HEK293 (cell line): ENCODE results near the gene YWHAE.

Source experiments
- CTCF ChIA-PET: fragments of 350-600 bp; formaldehyde crosslinking; extraction: SDS; loops from one replicate; lab custom pipeline; 2021; ENCODE audit warnings: antibody characterized with exemption; lab: Yijun Ruan, JAX
- POLR2A ChIA-PET: fragments of 300-600 bp; formaldehyde crosslinking; extraction: SDS; loops from one replicate; lab custom pipeline; 2020; ENCODE audit warnings: antibody characterized with exemption, inconsistent platforms; lab: Yijun Ruan, JAX
- H3K27ac ChIP-seq: fragments of 200-500 bp; sonication (Bioruptor generic); 2 replicates; pipeline ENCODE4 v1.5.1; 2014; ENCODE audit warnings: low read depth, low read length, control low read depth, inconsistent platforms; ENCODE audit errors: extremely low read depth
- H3K36me3 ChIP-seq, 2 experiments: fragments of 200-500 bp in 1 of 2; sonication (Bioruptor generic) in 1 of 2; 1 replicate in 1 of 2; 2 replicates in 1 of 2; pipeline ENCODE4 v1.5.1; 2014 to 2017; ENCODE audit warnings: inconsistent platforms in 2 of 2, low read length in 2 of 2; ENCODE audit not compliant: control insufficient read depth in 2 of 2, insufficient read depth in 1 of 2
- H3K4me1 ChIP-seq: fragments of 200-500 bp; sonication (Bioruptor generic); 2 replicates; pipeline ENCODE4 v1.5.1; 2014; ENCODE audit warnings: mild to moderate bottlenecking, low read length, inconsistent platforms; ENCODE audit not compliant: control insufficient read depth, insufficient read depth
- H3K4me3 ChIP-seq: 2 replicates; pipeline ENCODE4 v1.5.1; 2011; ENCODE audit warnings: low read depth, mild to moderate bottlenecking, control low read depth, low read length, moderate library complexity
- H3K9me3 ChIP-seq: fragments of 200-500 bp; sonication (Bioruptor generic); 2 replicates; pipeline ENCODE4 v1.5.1; 2014; ENCODE audit warnings: low read depth, low read length, inconsistent platforms; ENCODE audit not compliant: control insufficient read depth, insufficient read depth
- AEBP2 ChIP-seq: fragments of 450-650 bp; formaldehyde crosslinking; IDR thresholded peaks from 2 replicates; pipeline ENCODE4 v1.5.1; 2016; ENCODE audit warnings: missing biosample characterization, missing genetic modification characterization, borderline replicate concordance
- EGR2 ChIP-seq: fragments of 450-650 bp; formaldehyde crosslinking; IDR thresholded peaks from 2 replicates; pipeline ENCODE4 v1.5.1; 2016; ENCODE audit warnings: low read depth, missing biosample characterization, missing genetic modification characterization
- RBAK ChIP-seq: fragments of 450-650 bp; formaldehyde crosslinking; IDR thresholded peaks from 2 replicates; pipeline ENCODE4 v1.5.1; 2016; ENCODE audit warnings: missing biosample characterization, missing genetic modification characterization
- SETDB1 ChIP-seq: IDR thresholded peaks from one replicate; pipeline ENCODE4 v1.6.1; 2017; ENCODE audit warnings: mild to moderate bottlenecking, low read length, moderate library complexity, mixed read lengths; ENCODE audit not compliant: insufficient read length
- SP3 ChIP-seq: fragments of 450-650 bp; formaldehyde crosslinking; IDR thresholded peaks from 2 replicates; pipeline ENCODE4 v1.5.1; 2016; ENCODE audit warnings: missing biosample characterization, missing genetic modification characterization
- ZBTB20 ChIP-seq: fragments of 450-650 bp; formaldehyde crosslinking; IDR thresholded peaks from 2 replicates; pipeline ENCODE4 v1.5.1; 2016; ENCODE audit warnings: missing biosample characterization, missing genetic modification characterization
- ZNF121 ChIP-seq: fragments of 450-650 bp; formaldehyde crosslinking; IDR thresholded peaks from 2 replicates; pipeline ENCODE4 v1.5.1; 2016; ENCODE audit warnings: missing biosample characterization, missing genetic modification characterization
- ZNF132 ChIP-seq: fragments of 450-650 bp; formaldehyde crosslinking; IDR thresholded peaks from 2 replicates; pipeline ENCODE4 v1.5.1; 2017; ENCODE audit warnings: missing biosample characterization, missing genetic modification characterization, borderline replicate concordance
- ZNF19 ChIP-seq: fragments of 450-650 bp; formaldehyde crosslinking; IDR thresholded peaks from 2 replicates; pipeline ENCODE4; 2016; ENCODE audit warnings: missing biosample characterization, missing genetic modification characterization, low read depth
- ZNF510 ChIP-seq: fragments of 450-650 bp; formaldehyde crosslinking; IDR thresholded peaks from 2 replicates; pipeline ENCODE4 v1.5.1; 2018; ENCODE audit warnings: mild to moderate bottlenecking, missing genetic modification characterization, missing biosample characterization; ENCODE audit not compliant: insufficient replicate concordance
- ZNF513 ChIP-seq: fragments of 450-650 bp; IDR thresholded peaks from 2 replicates; pipeline ENCODE4 v1.5.1; 2018; ENCODE audit warnings: missing biosample characterization, missing genetic modification characterization
- ZNF514 ChIP-seq: fragments of 450-650 bp; formaldehyde crosslinking; IDR thresholded peaks from 2 replicates; pipeline ENCODE4 v1.5.1; 2016; ENCODE audit warnings: missing biosample characterization, missing genetic modification characterization
- ZNF530 ChIP-seq: fragments of 450-650 bp; formaldehyde crosslinking; IDR thresholded peaks from 2 replicates; pipeline ENCODE4 v1.5.1; 2016; ENCODE audit warnings: low read depth, missing biosample characterization, missing genetic modification characterization
- ZNF624 ChIP-seq: fragments of 450-650 bp; formaldehyde crosslinking; IDR thresholded peaks from 2 replicates; pipeline ENCODE4 v1.5.1; 2017; ENCODE audit warnings: missing biosample characterization, missing genetic modification characterization
- ZNF692 ChIP-seq: fragments of 450-650 bp; formaldehyde crosslinking; IDR thresholded peaks from 2 replicates; pipeline ENCODE4 v1.5.1; 2016; ENCODE audit warnings: missing biosample characterization, missing genetic modification characterization
- ZNF76 ChIP-seq: fragments of 450-650 bp; formaldehyde crosslinking; IDR thresholded peaks from 2 replicates; pipeline ENCODE4; 2016; ENCODE audit warnings: low read depth, missing biosample characterization, missing genetic modification characterization, borderline replicate concordance
- ZNF768 ChIP-seq: fragments of 450-650 bp; formaldehyde crosslinking; IDR thresholded peaks from 2 replicates; pipeline ENCODE4 v1.5.1; 2018; ENCODE audit warnings: missing biosample characterization, mild to moderate bottlenecking, missing genetic modification characterization
- TF ChIP-seq, protein P1 (sequence below): fragments of 450-650 bp; formaldehyde crosslinking; IDR thresholded peaks from 2 replicates; pipeline ENCODE4 v1.5.1; 2016; ENCODE audit warnings: missing biosample characterization, missing genetic modification characterization
- TF ChIP-seq, protein P2 (sequence below): fragments of 450-650 bp; IDR thresholded peaks from 2 replicates; pipeline ENCODE4 v1.5.1; 2018; ENCODE audit warnings: missing biosample characterization, mild to moderate bottlenecking, missing genetic modification characterization
- TF ChIP-seq, protein P3 (sequence below): fragments of 450-650 bp; formaldehyde crosslinking; IDR thresholded peaks from 2 replicates; pipeline ENCODE4 v1.5.1; 2017; ENCODE audit warnings: missing biosample characterization, missing genetic modification characterization

YWHAE gene

DNA sequence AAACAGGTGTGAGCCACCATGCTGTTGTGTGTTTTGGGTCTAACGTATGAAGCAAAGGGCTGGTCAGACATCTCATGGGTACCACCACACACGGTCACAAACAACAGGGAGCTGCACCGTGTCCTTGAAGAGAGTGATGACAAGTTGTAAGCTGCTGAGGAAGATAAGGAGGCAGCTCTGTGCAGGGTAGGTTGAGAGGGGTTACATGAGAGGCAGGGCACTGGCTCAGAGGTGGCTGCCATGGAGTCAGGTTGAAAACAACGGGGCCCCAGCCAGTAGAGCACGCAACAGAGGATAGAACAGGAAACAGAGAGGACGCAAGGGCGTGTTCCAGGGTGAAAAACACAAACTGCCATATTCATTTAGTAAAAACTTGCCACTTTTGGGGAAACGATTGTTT lies 68.3 kb downstream of the YWHAE start (continued):
- TF ChIP-seq AEBP2 (tag by site-specific recombination), result no peak
- no peak for TF ChIP-seq ZBTB20 (tag by site-specific recombination)
- TF ChIP-seq ZNF624 (tag by site-specific recombination), result no peak

DNA sequence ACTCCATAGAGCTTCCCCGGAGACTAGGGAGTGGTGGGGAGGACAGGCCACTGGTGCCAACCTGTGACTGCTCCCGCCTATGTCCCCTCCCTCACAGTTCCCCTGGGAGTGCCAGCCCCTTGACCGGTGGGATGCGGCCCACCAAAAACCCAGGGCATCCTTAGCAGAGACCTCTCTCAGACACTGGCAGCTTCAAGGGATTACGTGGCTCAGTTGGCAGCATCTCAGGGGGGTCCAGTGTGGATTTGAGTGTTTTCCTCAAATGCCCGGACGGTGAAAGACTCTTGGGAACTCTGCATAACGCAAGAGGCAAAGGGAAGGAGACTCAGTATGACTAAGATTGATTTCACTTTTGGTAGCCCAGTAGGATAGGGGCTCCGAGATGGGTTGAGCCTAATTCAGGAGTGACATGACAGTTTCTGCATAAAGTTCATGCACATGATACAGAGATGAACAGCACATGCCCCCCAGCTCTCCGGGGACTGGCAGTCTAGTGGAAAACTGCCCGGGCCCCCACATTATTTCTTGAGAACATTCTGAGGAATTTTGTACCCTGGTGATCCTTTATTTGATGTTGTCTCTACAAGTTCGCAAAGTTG lies 70.2 kb downstream of the YWHAE start:
- CTCF ChIA-PET, result interaction anchor here (0.6 to 4.4 kb wide), 5 partner anchors 36 to 271 kb away, joined by 3 to 24 read pairs (median 3); no protein-coding TSS in a partner anchor
- POLR2A ChIA-PET, result interaction anchor here (0.9 kb wide), 1 partner anchor 58 kb away, joined by 3 read pairs; no protein-coding TSS in a partner anchor

DNA sequence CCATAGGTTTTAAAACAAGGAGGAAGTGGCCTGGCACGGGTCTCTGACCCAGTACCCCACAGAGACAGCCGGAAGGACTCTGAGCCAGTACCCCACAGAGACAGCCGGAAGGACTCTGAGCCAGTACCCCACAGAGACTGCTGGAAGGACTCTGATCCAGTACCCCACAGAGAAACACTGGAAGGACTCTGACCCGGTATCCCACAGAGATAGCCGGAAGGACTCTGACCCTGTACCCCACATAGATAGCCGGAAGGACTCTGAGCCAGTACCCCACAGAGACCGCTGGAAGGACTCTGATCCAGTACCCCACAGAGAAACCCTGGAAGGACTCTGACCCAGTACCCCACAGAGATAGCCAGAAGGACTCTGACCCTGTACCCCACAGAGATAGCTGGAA lies 71.6 kb downstream of the YWHAE start:
- CTCF ChIA-PET, result interaction anchor here (0.6 kb wide), 1 partner anchor 27 kb away, joined by 4 read pairs; no protein-coding TSS in a partner anchor
- Histone ChIP-seq H3K4me3 (no peak overlapping the region), H3K36me3 (no peaks in the 10 kb centered on the region), H3K9me3 (no peaks in the 10 kb centered on the region), H3K27ac (no peak overlapping the region), H3K4me1 (no peaks in the 10 kb centered on the region)
- POLR2A ChIA-PET, result no interaction called here
- TF ChIP-seq, protein P1, sequence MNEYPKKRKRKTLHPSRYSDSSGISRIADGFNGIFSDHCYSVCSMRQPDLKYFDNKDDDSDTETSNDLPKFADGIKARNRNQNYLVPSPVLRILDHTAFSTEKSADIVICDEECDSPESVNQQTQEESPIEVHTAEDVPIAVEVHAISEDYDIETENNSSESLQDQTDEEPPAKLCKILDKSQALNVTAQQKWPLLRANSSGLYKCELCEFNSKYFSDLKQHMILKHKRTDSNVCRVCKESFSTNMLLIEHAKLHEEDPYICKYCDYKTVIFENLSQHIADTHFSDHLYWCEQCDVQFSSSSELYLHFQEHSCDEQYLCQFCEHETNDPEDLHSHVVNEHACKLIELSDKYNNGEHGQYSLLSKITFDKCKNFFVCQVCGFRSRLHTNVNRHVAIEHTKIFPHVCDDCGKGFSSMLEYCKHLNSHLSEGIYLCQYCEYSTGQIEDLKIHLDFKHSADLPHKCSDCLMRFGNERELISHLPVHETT, result no peak
- no peak for TF ChIP-seq ZNF19
- no peak for TF ChIP-seq ZNF76 (tag by site-specific recombination)
- no peak for TF ChIP-seq ZNF692 (tag by site-specific recombination)
- no peak for TF ChIP-seq ZNF514
- no peak for TF ChIP-seq SP3
- TF ChIP-seq RBAK (tag by site-specific recombination), result no peak
- no peak for TF ChIP-seq ZNF121 (tag by site-specific recombination)
- TF ChIP-seq, protein P2, sequence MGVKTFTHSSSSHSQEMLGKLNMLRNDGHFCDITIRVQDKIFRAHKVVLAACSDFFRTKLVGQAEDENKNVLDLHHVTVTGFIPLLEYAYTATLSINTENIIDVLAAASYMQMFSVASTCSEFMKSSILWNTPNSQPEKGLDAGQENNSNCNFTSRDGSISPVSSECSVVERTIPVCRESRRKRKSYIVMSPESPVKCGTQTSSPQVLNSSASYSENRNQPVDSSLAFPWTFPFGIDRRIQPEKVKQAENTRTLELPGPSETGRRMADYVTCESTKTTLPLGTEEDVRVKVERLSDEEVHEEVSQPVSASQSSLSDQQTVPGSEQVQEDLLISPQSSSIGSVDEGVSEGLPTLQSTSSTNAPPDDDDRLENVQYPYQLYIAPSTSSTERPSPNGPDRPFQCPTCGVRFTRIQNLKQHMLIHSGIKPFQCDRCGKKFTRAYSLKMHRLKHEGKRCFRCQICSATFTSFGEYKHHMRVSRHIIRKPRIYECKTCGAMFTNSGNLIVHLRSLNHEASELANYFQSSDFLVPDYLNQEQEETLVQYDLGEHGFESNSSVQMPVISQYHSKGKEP (tag by site-specific recombination), result no peak
- TF ChIP-seq ZNF132 (tag by site-specific recombination), result no peak
- TF ChIP-seq ZNF513, result no peak
- no peak for TF ChIP-seq ZNF510

More for the DNA sequence above, 70.2 kb downstream of the YWHAE start:
- no peaks in the 10 kb centered on the region for H3K9me3 ChIP-seq
- TF ChIP-seq ZNF768 (tag by site-specific recombination) (no peak), ZNF530 (tag by site-specific recombination) (no peak), SETDB1 (no peak), EGR2 (no peak)
- TF ChIP-seq, protein P3, sequence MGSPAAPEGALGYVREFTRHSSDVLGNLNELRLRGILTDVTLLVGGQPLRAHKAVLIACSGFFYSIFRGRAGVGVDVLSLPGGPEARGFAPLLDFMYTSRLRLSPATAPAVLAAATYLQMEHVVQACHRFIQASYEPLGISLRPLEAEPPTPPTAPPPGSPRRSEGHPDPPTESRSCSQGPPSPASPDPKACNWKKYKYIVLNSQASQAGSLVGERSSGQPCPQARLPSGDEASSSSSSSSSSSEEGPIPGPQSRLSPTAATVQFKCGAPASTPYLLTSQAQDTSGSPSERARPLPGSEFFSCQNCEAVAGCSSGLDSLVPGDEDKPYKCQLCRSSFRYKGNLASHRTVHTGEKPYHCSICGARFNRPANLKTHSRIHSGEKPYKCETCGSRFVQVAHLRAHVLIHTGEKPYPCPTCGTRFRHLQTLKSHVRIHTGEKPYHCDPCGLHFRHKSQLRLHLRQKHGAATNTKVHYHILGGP (tag by site-specific recombination), result no peak
- TF ChIP-seq, protein P2 (tag by site-specific recombination), result no peak
- no peaks in the 10 kb centered on the region for H3K4me1 ChIP-seq
- no peak overlapping the region for H3K4me3 ChIP-seq
- no peak overlapping the region for H3K27ac ChIP-seq
- H3K36me3 ChIP-seq, result no peaks in the 10 kb centered on the region
